HUES6 (cell line): ENCODE results near the gene CPNE4.
"Not testable (repeated sequence)": the region's sequence is repeated elsewhere in the genome, so short reads cannot be mapped to it uniquely, and the experiment has no call there.

Source experiments
- H3K27ac ChIP-seq: 2 replicates; pipeline ENCODE4 v1.7.0; 2013; ENCODE audit warnings: low read depth, mild to moderate bottlenecking, low read length, inconsistent platforms
- H3K27me3 ChIP-seq: 2 replicates; pipeline ENCODE4 v1.6.1; 2013; ENCODE audit warnings: low read length; ENCODE audit not compliant: control insufficient read depth, insufficient read depth
- H3K36me3 ChIP-seq: 2 replicates; pipeline ENCODE4 v1.6.1; 2013; ENCODE audit warnings: low read length; ENCODE audit not compliant: control insufficient read depth, insufficient read depth
- H3K4me1 ChIP-seq: 2 replicates; pipeline ENCODE4 v1.6.1; 2013; ENCODE audit warnings: low read length; ENCODE audit not compliant: control insufficient read depth, insufficient read depth
- H3K4me3 ChIP-seq: 2 replicates; pipeline ENCODE4 v1.5.1; 2013; ENCODE audit warnings: low read depth, low read length
- H3K9ac ChIP-seq: one replicate; pipeline ENCODE4 v1.6.1; 2013; ENCODE audit warnings: mild to moderate bottlenecking, low read length
- H3K9me3 ChIP-seq: 2 replicates; pipeline ENCODE4 v1.6.1; 2013; ENCODE audit warnings: low read depth, low read length; ENCODE audit not compliant: control insufficient read depth, insufficient read depth

Gene CPNE4

GRCh38 chr3:131995891-131996290, 38.9 kb downstream of the CPNE4 start:
- Histone ChIP-seq H3K27ac (no peak overlapping the region), H3K9ac (no peak overlapping the region), H3K27me3 (no peaks in the 10 kb centered on the region), H3K36me3 (no peaks in the 10 kb centered on the region), H3K4me3 (no peak overlapping the region), H3K4me1 (peaks cover 8% of the 10 kb centered on the region), H3K9me3 (peaks cover 6% of the 10 kb centered on the region)

GRCh38 chr3:131989318-131989717, 45.5 kb downstream of the CPNE4 start:
- Histone ChIP-seq H3K36me3 (no peaks in the 10 kb centered on the region), H3K4me1 (no peaks in the 10 kb centered on the region), H3K9me3 (peaks cover 6% of the 10 kb centered on the region), H3K27me3 (no peaks in the 10 kb centered on the region), H3K9ac (no peak overlapping the region), H3K4me3 (no peak overlapping the region), H3K27ac (no peak overlapping the region)

DNA sequence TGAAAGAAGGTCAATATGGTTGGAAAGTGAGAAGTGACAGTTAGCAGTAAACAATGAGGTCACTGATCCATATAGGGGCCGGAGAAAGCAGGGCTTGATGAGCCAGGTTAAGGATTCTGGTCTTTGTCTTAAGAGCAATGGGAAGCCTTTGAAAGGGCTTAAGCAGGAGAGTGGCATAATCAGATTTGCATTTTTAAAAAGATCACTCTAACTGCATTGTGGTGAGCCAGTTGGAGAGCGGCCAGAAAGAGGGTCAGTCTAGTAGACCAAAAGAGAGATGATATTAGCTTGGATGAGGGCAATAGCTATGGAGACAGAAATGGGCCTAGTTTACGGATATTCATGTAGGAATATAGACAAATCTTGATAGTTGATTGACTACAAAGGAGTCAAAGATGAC, 46.6 kb downstream of the CPNE4 start:
- H3K9ac ChIP-seq = no peak overlapping the region
- peaks cover 6% of the 10 kb centered on the region for H3K9me3 ChIP-seq
- no peaks in the 10 kb centered on the region for H3K36me3 ChIP-seq
- no peaks in the 10 kb centered on the region for H3K4me1 ChIP-seq
- no peaks in the 10 kb centered on the region for H3K27me3 ChIP-seq
- no peak overlapping the region for H3K27ac ChIP-seq
- H3K4me3 ChIP-seq = no peak overlapping the region

- no peaks in the 10 kb centered on the region for H3K27me3 ChIP-seq
- H3K4me3 ChIP-seq = no peak overlapping the region
- no peak overlapping the region for H3K27ac ChIP-seq
- H3K36me3 ChIP-seq = no peaks in the 10 kb centered on the region
- H3K9me3 ChIP-seq = 0 out of 2 replicates have a peak, but pooled peaks cover 5% of the 10 kb centered on the region
- no peak overlapping the region for H3K9ac ChIP-seq
- H3K4me1 ChIP-seq = no peaks in the 10 kb centered on the region
These were observed 51.1 kb downstream of the CPNE4 start for GRCh38 chr3:131983689-131984088.

GRCh38 chr3:131981323-131981722, 53.5 kb downstream of the CPNE4 start:
- no peaks in the 10 kb centered on the region for H3K27me3 ChIP-seq
- H3K27ac ChIP-seq = no peak overlapping the region
- no peak overlapping the region for H3K4me3 ChIP-seq
- H3K36me3 ChIP-seq = no peaks in the 10 kb centered on the region
- H3K9me3 ChIP-seq = 0 out of 2 replicates have a peak, but pooled peaks cover 5% of the 10 kb centered on the region
- H3K4me1 ChIP-seq = no peaks in the 10 kb centered on the region
- H3K9ac ChIP-seq = no peak overlapping the region

GRCh38 chr3:131976448-131976847, 58.4 kb downstream of the CPNE4 start:
- no peak overlapping the region for H3K4me3 ChIP-seq
- no peak overlapping the region for H3K27ac ChIP-seq
- H3K9ac ChIP-seq = no peak overlapping the region
- H3K36me3 ChIP-seq = no peaks in the 10 kb centered on the region
- no peaks in the 10 kb centered on the region for H3K27me3 ChIP-seq
- 0 out of 2 replicates have a peak, but pooled peaks cover 5% of the 10 kb centered on the region for H3K9me3 ChIP-seq
- H3K4me1 ChIP-seq = 0 out of 2 replicates have a peak, but pooled peaks cover 4% of the 10 kb centered on the region

- Histone ChIP-seq H3K9me3 (0 out of 2 replicates have a peak, but pooled peaks cover 5% of the 10 kb centered on the region), H3K27me3 (no peaks in the 10 kb centered on the region), H3K27ac (no peak overlapping the region), H3K4me3 (no peak overlapping the region), H3K4me1 (0 out of 2 replicates have a peak, but pooled peaks cover 4% of the 10 kb centered on the region), H3K9ac (no peak overlapping the region), H3K36me3 (no peaks in the 10 kb centered on the region)
These were observed 59.8 kb downstream of the CPNE4 start for GRCh38 chr3:131975047-131975446.

GRCh38 chr3:131973731-131974130, 61.1 kb downstream of the CPNE4 start:
- Histone ChIP-seq H3K9ac (no peak overlapping the region), H3K36me3 (no peaks in the 10 kb centered on the region), H3K27ac (no peak overlapping the region)

DNA sequence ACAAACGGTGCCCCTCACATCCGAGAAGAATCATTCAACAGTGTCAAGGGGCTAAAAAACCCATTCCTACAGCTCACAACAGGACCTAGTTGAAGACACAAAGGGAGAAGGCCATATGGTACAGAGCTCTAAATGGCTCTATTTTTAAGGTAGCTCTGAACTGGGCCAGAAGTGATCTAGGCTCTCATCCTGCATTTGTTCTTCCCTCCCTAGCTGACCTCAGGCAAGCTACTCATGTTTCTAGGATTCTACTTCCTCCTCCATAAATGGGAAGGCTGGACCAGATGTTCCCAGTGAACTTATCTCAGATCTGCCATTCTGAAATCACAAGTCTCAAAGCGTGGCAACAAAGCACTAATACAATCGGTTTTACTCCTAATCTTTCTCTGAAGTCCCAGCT, 62.3 kb downstream of the CPNE4 start:
- no peak overlapping the region for H3K27ac ChIP-seq
- no peak overlapping the region for H3K9ac ChIP-seq
- H3K9me3 ChIP-seq = no peaks in the 10 kb centered on the region
- no peak overlapping the region for H3K4me3 ChIP-seq
- no peaks in the 10 kb centered on the region for H3K36me3 ChIP-seq
- H3K27me3 ChIP-seq = no peaks in the 10 kb centered on the region
- 0 out of 2 replicates have a peak, but pooled peaks cover 4% of the 10 kb centered on the region for H3K4me1 ChIP-seq

More at GRCh38 chr3:131973731-131974130, 61.1 kb downstream of the CPNE4 start:
- H3K4me3 ChIP-seq = no peak overlapping the region
- H3K9me3 ChIP-seq = no peaks in the 10 kb centered on the region
- 0 out of 2 replicates have a peak, but pooled peaks cover 4% of the 10 kb centered on the region for H3K4me1 ChIP-seq
- no peaks in the 10 kb centered on the region for H3K27me3 ChIP-seq

DNA sequence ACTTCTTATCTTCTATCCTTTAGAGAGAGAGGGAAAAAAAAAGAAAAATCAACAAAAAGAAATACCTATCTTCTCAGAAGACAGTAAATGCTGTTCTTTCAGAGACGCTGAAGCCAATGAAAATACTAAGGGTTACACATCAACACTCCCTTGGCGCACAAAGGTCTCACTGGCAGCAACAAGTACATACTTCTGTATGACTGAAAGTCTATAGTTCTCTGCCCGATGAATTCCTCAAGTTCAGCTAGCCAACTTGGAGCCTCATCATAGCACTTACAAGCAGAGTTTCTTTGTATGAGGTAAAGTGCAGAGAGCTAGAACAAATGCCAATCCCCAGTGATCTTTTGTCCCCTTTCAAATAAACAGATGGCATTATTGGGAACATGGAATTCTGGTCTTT, 62.7 kb downstream of the CPNE4 start:
- Histone ChIP-seq H3K36me3 (no peaks in the 10 kb centered on the region), H3K4me1 (0 out of 2 replicates have a peak, but pooled peaks cover 4% of the 10 kb centered on the region), H3K9me3 (no peaks in the 10 kb centered on the region), H3K4me3 (no peak overlapping the region), H3K27me3 (no peaks in the 10 kb centered on the region), H3K9ac (no peak overlapping the region), H3K27ac (no peak overlapping the region)

- not testable (repeated sequence) for H3K9me3 ChIP-seq, H3K9ac ChIP-seq, H3K27me3 ChIP-seq, H3K27ac ChIP-seq, H3K36me3 ChIP-seq, H3K4me3 ChIP-seq
- peaks cover 11% of the 10 kb centered on the region for H3K4me1 ChIP-seq
These were observed 71.4 kb downstream of the CPNE4 start for GRCh38 chr3:131963442-131963841.

GRCh38 chr3:131962982-131963381, 71.8 kb downstream of the CPNE4 start:
- Histone ChIP-seq H3K36me3 (no peaks in the 10 kb centered on the region), H3K9ac (no peak overlapping the region), H3K9me3 (no peaks in the 10 kb centered on the region; the same call in 1 of the 2 replicates), H3K4me1 (peaks cover 15% of the 10 kb centered on the region), H3K4me3 (no peak overlapping the region), H3K27ac (no peak overlapping the region), H3K27me3 (no peaks in the 10 kb centered on the region)
